NCI-H2081 (cell line): Measurements from ENCODE around the gene CACNA2D4.

ENCODE experiments used
- DNase-seq, 2 experiments: peaks; one replicate each; lab custom pipeline; 2025; lab: John Stamatoyannopoulos, UW

The CACNA2D4 gene

GRCh38 chr12:1934831-1935230, 16.4 kb upstream of the CACNA2D4 start:
- no peak for DNase-seq

- DNase-seq: no peak
Measured at GRCh38 chr12:1934068-1934467, 15.6 kb upstream of the CACNA2D4 start.

GRCh38 chr12:1933342-1934051, 15.0 kb upstream of the CACNA2D4 start:
- no peak for DNase-seq

- peak in 1 of 2 experiments; percentile 31 for DNase-seq
Measured at GRCh38 chr12:1932264-1932777, 13.9 kb upstream of the CACNA2D4 start.

- no peak for DNase-seq
Measured at GRCh38 chr12:1931642-1932041, 13.2 kb upstream of the CACNA2D4 start.

- DNase-seq: no peak
Measured at GRCh38 chr12:1930803-1931597, 12.5 kb upstream of the CACNA2D4 start.

- no peak for DNase-seq
Measured at GRCh38 chr12:1929985-1930802, 11.7 kb upstream of the CACNA2D4 start.

GRCh38 chr12:1929241-1929984, 11.0 kb upstream of the CACNA2D4 start:
- no peak for DNase-seq

GRCh38 chr12:1928439-1929121, 10.1 kb upstream of the CACNA2D4 start:
- no peak for DNase-seq

- DNase-seq: no peak
Measured at GRCh38 chr12:1927751-1928351, 9.4 kb upstream of the CACNA2D4 start.

- no peak for DNase-seq
Measured at GRCh38 chr12:1927051-1927680, 8.7 kb upstream of the CACNA2D4 start.

- DNase-seq: no peak
Measured at GRCh38 chr12:1926251-1926657, 7.8 kb upstream of the CACNA2D4 start.

- no peak for DNase-seq
Measured at GRCh38 chr12:1925684-1926006, 7.2 kb upstream of the CACNA2D4 start.

GRCh38 chr12:1924996-1925683, 6.7 kb upstream of the CACNA2D4 start:
- no peak for DNase-seq

GRCh38 chr12:1922985-1923384, 4.5 kb upstream of the CACNA2D4 start:
- no peak for DNase-seq

- no peak for DNase-seq
Measured at GRCh38 chr12:1922075-1922709, 3.7 kb upstream of the CACNA2D4 start.

- DNase-seq: no peak
Measured at GRCh38 chr12:1920971-1921370, 2.5 kb upstream of the CACNA2D4 start.

GRCh38 chr12:1920436-1920835, 2.0 kb upstream of the CACNA2D4 start:
- DNase-seq: no peak

- DNase-seq: no peak
Measured at GRCh38 chr12:1919763-1920162, 1.3 kb upstream of the CACNA2D4 start.
